Fibroblast of lung (primary cell): ENCODE results near the gene UBE2QL1. TPM values are rescaled to one million over a fixed set of nuclear protein-coding genes. Genes with fewer than 3 reads are reported as not detected.

Source experiments
- DNase-seq, 2 donors: peaks; one replicate each; pipeline versions ENCODE4 v3.0.0 to v3.0.0-alpha.2; 2010; ENCODE audit warnings: low read depth in 2 of 2
- H2AFZ ChIP-seq: 2 replicates; pipeline ENCODE4 v1.5.1; 2012; ENCODE audit warnings: low read length, control low read depth, inconsistent platforms
- H3K27ac ChIP-seq: 2 replicates; pipeline ENCODE4 v1.5.1; 2011; ENCODE audit warnings: low read length, control low read depth; ENCODE audit not compliant: insufficient read depth
- H3K27me3 ChIP-seq: 2 replicates; pipeline ENCODE4 v1.5.1; 2011; ENCODE audit warnings: mild to moderate bottlenecking, low read length; ENCODE audit not compliant: control insufficient read depth, insufficient read depth
- H3K36me3 ChIP-seq: 2 replicates; pipeline ENCODE4 v1.5.1; 2011; ENCODE audit warnings: low read length; ENCODE audit not compliant: control insufficient read depth, insufficient read depth
- H3K4me1 ChIP-seq: 2 replicates; pipeline ENCODE4 v1.5.1; 2011; ENCODE audit warnings: low read length; ENCODE audit not compliant: control insufficient read depth, insufficient read depth; ENCODE audit errors: extremely low read depth
- H3K4me2 ChIP-seq: 2 replicates; pipeline ENCODE4 v1.5.1; 2011; ENCODE audit warnings: low read length, control low read depth; ENCODE audit not compliant: insufficient read depth; ENCODE audit errors: extremely low read depth
- H3K4me3 ChIP-seq, 4 experiments: fragments of 200-600 bp in 1 of 4; sonication (generic) in 1 of 4; replicated peaks in 1 of 4; 2 replicates each; pipeline ENCODE4 v1.5.1; 2011 to 2016; ENCODE audit warnings: low read length in 4 of 4, low read depth in 3 of 4, mild to moderate bottlenecking in 3 of 4, control low read depth in 2 of 4, inconsistent platforms in 1 of 4, mixed read lengths in 1 of 4; ENCODE audit not compliant: insufficient read depth in 1 of 4; ENCODE audit errors: control extremely low read depth in 1 of 4
- H3K79me2 ChIP-seq: 2 replicates; pipeline ENCODE4 v1.5.1; 2012; ENCODE audit warnings: mild to moderate bottlenecking, low read length, inconsistent platforms; ENCODE audit not compliant: control insufficient read depth, insufficient read depth
- H3K9ac ChIP-seq: 2 replicates; pipeline ENCODE4 v1.5.1; 2011; ENCODE audit warnings: mild to moderate bottlenecking, low read length, control low read depth; ENCODE audit not compliant: insufficient read depth
- H3K9me3 ChIP-seq: 2 replicates; pipeline ENCODE4 v1.5.1; 2012; ENCODE audit warnings: low read depth, low read length; ENCODE audit not compliant: control insufficient read depth, insufficient read depth
- H4K20me1 ChIP-seq: 2 replicates; pipeline ENCODE4 v1.5.1; 2011; ENCODE audit warnings: low read length; ENCODE audit not compliant: control insufficient read depth, insufficient read depth; ENCODE audit errors: extremely low read depth
- EZH2 ChIP-seq: IDR thresholded peaks from 2 replicates; pipeline ENCODE4 v1.5.1; 2012; ENCODE audit warnings: low read length, control low read depth, mild to moderate bottlenecking; ENCODE audit errors: missing control alignments
- polyA plus RNA-seq, 2 donors: library from polyadenylated mRNA; depleted of rRNA in 1 of 2; stranded (reverse) in 1 of 2; unstranded in 1 of 2; fragments of >200 nt; gene quantifications; 2 replicates each; pipeline ENCODE4 v1.2.1, GENCODE V29; 2011 to 2012; ENCODE audit warnings: missing spikeins in 1 of 2
- total RNA-seq: library from RNA; depleted of rRNA; stranded (reverse); fragments of >200 nt; gene quantifications from 2 replicates; pipeline ENCODE4 v1.2.1, GENCODE V29; 2014
- TF ChIP-seq, protein P1 (sequence below), 2 donors: IDR thresholded peaks in 1 of 2; conservative IDR thresholded peaks in 1 of 2; 1 replicate in 1 of 2; 2 replicates in 1 of 2; pipeline ENCODE4 v1.5.1; 2011 to 2012; ENCODE audit warnings: low read length in 2 of 2, control low read depth in 1 of 2, inconsistent platforms in 1 of 2, low read depth in 1 of 2, mild to moderate bottlenecking in 1 of 2

UBE2QL1 gene
- total and polyA plus RNA-seq, 2 donors (not counting 1 experiment from before 2014, with no cell fraction given): not detected

GRCh38 chr5:6543830-6544560 is 95.3 kb downstream of the UBE2QL1 start:
- Histone ChIP-seq H3K9ac (no peak overlapping the region), H3K79me2 (no peaks in the 10 kb centered on the region), H3K9me3 (no peaks in the 10 kb centered on the region), H3K36me3 (no peaks in the 10 kb centered on the region), H3K4me2 (no peak overlapping the region), H3K27me3 (no peaks in the 10 kb centered on the region), H3K27ac (no peak overlapping the region), H3K4me3 (no peak overlapping the region), H2AFZ (no peak overlapping the region), H3K4me1 (no peaks in the 10 kb centered on the region), H4K20me1 (no peaks in the 10 kb centered on the region)
- TF ChIP-seq, protein P1, sequence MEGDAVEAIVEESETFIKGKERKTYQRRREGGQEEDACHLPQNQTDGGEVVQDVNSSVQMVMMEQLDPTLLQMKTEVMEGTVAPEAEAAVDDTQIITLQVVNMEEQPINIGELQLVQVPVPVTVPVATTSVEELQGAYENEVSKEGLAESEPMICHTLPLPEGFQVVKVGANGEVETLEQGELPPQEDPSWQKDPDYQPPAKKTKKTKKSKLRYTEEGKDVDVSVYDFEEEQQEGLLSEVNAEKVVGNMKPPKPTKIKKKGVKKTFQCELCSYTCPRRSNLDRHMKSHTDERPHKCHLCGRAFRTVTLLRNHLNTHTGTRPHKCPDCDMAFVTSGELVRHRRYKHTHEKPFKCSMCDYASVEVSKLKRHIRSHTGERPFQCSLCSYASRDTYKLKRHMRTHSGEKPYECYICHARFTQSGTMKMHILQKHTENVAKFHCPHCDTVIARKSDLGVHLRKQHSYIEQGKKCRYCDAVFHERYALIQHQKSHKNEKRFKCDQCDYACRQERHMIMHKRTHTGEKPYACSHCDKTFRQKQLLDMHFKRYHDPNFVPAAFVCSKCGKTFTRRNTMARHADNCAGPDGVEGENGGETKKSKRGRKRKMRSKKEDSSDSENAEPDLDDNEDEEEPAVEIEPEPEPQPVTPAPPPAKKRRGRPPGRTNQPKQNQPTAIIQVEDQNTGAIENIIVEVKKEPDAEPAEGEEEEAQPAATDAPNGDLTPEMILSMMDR (conservative IDR thresholded peaks at IDR 0.05 in 1 of 2, IDR thresholded peaks at IDR 0.05 in 1 of 2; ENCODE audit: low read depth in 1 of 2, low read length in 2 of 2): no peak
- TF ChIP-seq EZH2: no peak
- no peak for DNase-seq

Other genes with a start within 250 kb of the UBE2QL1 start
- gene MED10, start 70.3 kb upstream of the UBE2QL1 start, total RNA-seq: 9.5 and 13.5 TPM in 2 replicates
- gene MED10, start 70.3 kb upstream of the UBE2QL1 start, polyA plus RNA-seq: 52.5 and 52.9 TPM in 2 replicates
- gene NSUN2, start 184.2 kb downstream of the UBE2QL1 start, total RNA-seq: 36.5 and 43.6 TPM in 2 replicates
- 40.2 and 53.6 TPM in 2 replicates for gene NSUN2, start 184.2 kb downstream of the UBE2QL1 start, polyA plus RNA-seq
- 11.0 and 20.6 TPM in 2 replicates for gene SRD5A1, start 184.6 kb downstream of the UBE2QL1 start, total RNA-seq
- 12.1 and 14.5 TPM in 2 replicates for gene SRD5A1, start 184.6 kb downstream of the UBE2QL1 start, polyA plus RNA-seq